ENCODE measurements around the gene CTNS.

DNA sequence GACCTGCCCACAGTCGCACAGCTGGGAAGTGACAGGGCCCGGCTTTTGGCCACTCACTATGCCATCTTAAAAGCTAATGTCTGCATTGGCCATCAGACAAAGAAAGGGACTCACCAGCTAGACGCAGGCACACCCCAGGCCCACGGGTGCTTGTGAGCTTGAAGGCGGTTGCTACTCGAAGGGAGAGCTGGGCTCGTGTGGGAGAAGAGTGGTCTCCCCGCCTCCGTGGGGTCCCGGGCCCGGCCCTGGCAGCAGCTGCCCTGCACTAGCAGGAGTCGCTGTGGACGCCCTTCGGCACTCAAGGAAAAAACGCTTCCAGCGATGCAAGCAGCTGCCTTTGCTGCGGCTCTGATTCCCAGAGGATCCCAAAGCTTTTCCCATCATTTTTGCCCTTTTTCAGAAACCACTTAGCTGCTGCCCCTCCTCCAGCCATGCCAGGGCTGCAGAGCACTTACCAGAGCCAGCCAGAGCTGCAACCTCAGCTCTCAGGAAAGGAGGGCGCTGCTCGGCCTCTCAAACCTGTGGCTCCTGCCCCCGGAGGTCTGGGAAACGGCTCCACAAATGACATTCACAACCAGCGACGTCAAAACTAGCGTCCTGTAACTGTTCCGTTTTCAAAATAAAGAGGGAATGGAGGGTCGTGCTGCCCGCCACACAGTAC is 39.6 kb upstream of the CTNS start:
- TF ChIP-seq, protein P1, sequence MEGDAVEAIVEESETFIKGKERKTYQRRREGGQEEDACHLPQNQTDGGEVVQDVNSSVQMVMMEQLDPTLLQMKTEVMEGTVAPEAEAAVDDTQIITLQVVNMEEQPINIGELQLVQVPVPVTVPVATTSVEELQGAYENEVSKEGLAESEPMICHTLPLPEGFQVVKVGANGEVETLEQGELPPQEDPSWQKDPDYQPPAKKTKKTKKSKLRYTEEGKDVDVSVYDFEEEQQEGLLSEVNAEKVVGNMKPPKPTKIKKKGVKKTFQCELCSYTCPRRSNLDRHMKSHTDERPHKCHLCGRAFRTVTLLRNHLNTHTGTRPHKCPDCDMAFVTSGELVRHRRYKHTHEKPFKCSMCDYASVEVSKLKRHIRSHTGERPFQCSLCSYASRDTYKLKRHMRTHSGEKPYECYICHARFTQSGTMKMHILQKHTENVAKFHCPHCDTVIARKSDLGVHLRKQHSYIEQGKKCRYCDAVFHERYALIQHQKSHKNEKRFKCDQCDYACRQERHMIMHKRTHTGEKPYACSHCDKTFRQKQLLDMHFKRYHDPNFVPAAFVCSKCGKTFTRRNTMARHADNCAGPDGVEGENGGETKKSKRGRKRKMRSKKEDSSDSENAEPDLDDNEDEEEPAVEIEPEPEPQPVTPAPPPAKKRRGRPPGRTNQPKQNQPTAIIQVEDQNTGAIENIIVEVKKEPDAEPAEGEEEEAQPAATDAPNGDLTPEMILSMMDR (IDR thresholded peaks at IDR 0.05) = no peak
- TF ChIP-seq POLR2A (IDR thresholded peaks at IDR 0.05) = no peak
- no peak for TF ChIP-seq EP300 (IDR thresholded peaks at IDR 0.05)
